Measurements from ENCODE around the gene C1QTNF1. TPM values are rescaled to one million over a fixed set of nuclear protein-coding genes. Genes with fewer than 3 reads are reported as not detected.
"Not testable (repeated sequence)": the region's sequence is repeated elsewhere in the genome, so short reads cannot be mapped to it uniquely, and the experiment has no call there.

Gene C1QTNF1
- total RNA-seq, 1 experiment from 2014 or later: 5.1 TPM

GRCh38 chr17:79065105-79065670 is 41.2 kb downstream of the C1QTNF1 start:
- H3K27ac ChIP-seq: no peak overlapping the region
- no peak overlapping the region for H3K4me3 ChIP-seq
- no peaks in the 10 kb centered on the region for H3K36me3 ChIP-seq
- no peaks in the 10 kb centered on the region for H3K4me1 ChIP-seq (replicated peaks)
- peaks cover 15% of the 10 kb centered on the region for H3K27me3 ChIP-seq (replicated peaks)
- no peak for DNase-seq (ENCODE audit: low read depth in 1 of 2, low spot score in 2 of 2)
- H3K9me3 ChIP-seq (replicated peaks): no peaks in the 10 kb centered on the region

GRCh38 chr17:79066963-79067362 is 43.0 kb downstream of the C1QTNF1 start:
- H3K36me3 ChIP-seq: no peaks in the 10 kb centered on the region
- no peak for DNase-seq (ENCODE audit: low read depth in 1 of 2, low spot score in 2 of 2)
- H3K4me3 ChIP-seq: no peak overlapping the region
- H3K27ac ChIP-seq: no peak overlapping the region
- peaks cover 17% of the 10 kb centered on the region for H3K27me3 ChIP-seq (replicated peaks)
- no peaks in the 10 kb centered on the region for H3K9me3 ChIP-seq (replicated peaks)
- no peaks in the 10 kb centered on the region for H3K4me1 ChIP-seq (replicated peaks)

- Histone ChIP-seq H3K4me1 (replicated peaks) (peaks cover 8% of the 10 kb centered on the region), H3K36me3 (peaks cover 6% of the 10 kb centered on the region), H3K27me3 (replicated peaks) (peaks cover 17% of the 10 kb centered on the region), H3K4me3 (no peak overlapping the region), H3K27ac (no peak overlapping the region), H3K9me3 (replicated peaks) (no peaks in the 10 kb centered on the region; the same call in 1 of the 2 replicates)
- no peak for DNase-seq (ENCODE audit: low read depth in 1 of 2, low spot score in 2 of 2)
Observed at GRCh38 chr17:79070266-79070880, 46.4 kb downstream of the C1QTNF1 start.

- no peak for DNase-seq (ENCODE audit: low read depth in 1 of 2, low spot score in 2 of 2)
Observed at GRCh38 chr17:79071161-79071740, 47.3 kb downstream of the C1QTNF1 start.

GRCh38 chr17:79072544-79072943 is 48.6 kb downstream of the C1QTNF1 start:
- no peak for DNase-seq (ENCODE audit: low read depth in 1 of 2, low spot score in 2 of 2)
- H3K27me3 ChIP-seq (replicated peaks): peaks cover 13% of the 10 kb centered on the region
- peaks cover 14% of the 10 kb centered on the region for H3K4me1 ChIP-seq (replicated peaks)
- H3K27ac ChIP-seq: no peak overlapping the region
- peaks cover 11% of the 10 kb centered on the region for H3K36me3 ChIP-seq
- no peaks in the 10 kb centered on the region; the same call in 1 of the 2 replicates for H3K9me3 ChIP-seq (replicated peaks)
- H3K4me3 ChIP-seq: no peak overlapping the region

More at GRCh38 chr17:79071161-79071740, 47.3 kb downstream of the C1QTNF1 start:
- Histone ChIP-seq H3K27me3 (replicated peaks) (peaks cover 17% of the 10 kb centered on the region), H3K4me1 (replicated peaks) (peaks cover 14% of the 10 kb centered on the region), H3K27ac (no peak overlapping the region), H3K9me3 (replicated peaks) (no peaks in the 10 kb centered on the region; the same call in 1 of the 2 replicates), H3K36me3 (peaks cover 6% of the 10 kb centered on the region), H3K4me3 (no peak overlapping the region)

GRCh38 chr17:79073016-79073705 is 49.2 kb downstream of the C1QTNF1 start:
- Histone ChIP-seq H3K27ac (no peak overlapping the region), H3K36me3 (peaks cover 15% of the 10 kb centered on the region), H3K27me3 (replicated peaks) (peaks cover 9% of the 10 kb centered on the region), H3K4me1 (replicated peaks) (peaks cover 14% of the 10 kb centered on the region), H3K4me3 (no peak overlapping the region), H3K9me3 (replicated peaks) (no peaks in the 10 kb centered on the region; the same call in 1 of the 2 replicates)
- no peak for DNase-seq (ENCODE audit: low read depth in 1 of 2, low spot score in 2 of 2)

GRCh38 chr17:79073706-79074088 is 49.7 kb downstream of the C1QTNF1 start:
- Histone ChIP-seq H3K36me3 (peaks cover 18% of the 10 kb centered on the region), H3K27ac (no peak overlapping the region)

GRCh38 chr17:79074121-79074648 is 50.2 kb downstream of the C1QTNF1 start:
- peaks cover 23% of the 10 kb centered on the region for H3K36me3 ChIP-seq
- DNase-seq (ENCODE audit: low read depth in 1 of 2, low spot score in 2 of 2); H3K27me3 ChIP-seq (replicated peaks); H3K27ac ChIP-seq; H3K9me3 ChIP-seq (replicated peaks): not testable (repeated sequence)
- H3K4me1 ChIP-seq (replicated peaks): peaks cover 14% of the 10 kb centered on the region
- peak overlapping the region; percentile 96 for H3K4me3 ChIP-seq

More at GRCh38 chr17:79073706-79074088, 49.7 kb downstream of the C1QTNF1 start:
- Histone ChIP-seq H3K4me3 (no peak overlapping the region), H3K4me1 (replicated peaks) (peaks cover 14% of the 10 kb centered on the region), H3K9me3 (replicated peaks) (no peaks in the 10 kb centered on the region; the same call in 1 of the 2 replicates), H3K27me3 (replicated peaks) (peaks cover 9% of the 10 kb centered on the region)
- DNase-seq (ENCODE audit: low read depth in 1 of 2, low spot score in 2 of 2): no peak

GRCh38 chr17:79074649-79075445 is 50.9 kb downstream of the C1QTNF1 start, which contains the start of gene ENGASE:
ENGASE (plus strand) TSS chr17:79074824; CDS start chr17:79074945, 121 bp downstream.
- Histone ChIP-seq H3K4me3 (peak within 1 kb of the TSS; percentile 96), H3K36me3 (peaks cover 30% of the 10 kb centered on the region), H3K9me3 (replicated peaks) (no peaks in the 10 kb centered on the region; the same call in 1 of the 2 replicates), H3K27ac (peak within 1 kb of the TSS; percentile 32), H3K4me1 (replicated peaks) (peaks cover 14% of the 10 kb centered on the region), H3K27me3 (replicated peaks) (peaks cover 7% of the 10 kb centered on the region)
- DNase-seq (ENCODE audit: low read depth in 1 of 2, low spot score in 2 of 2): peak; percentile 87 to 97

- no peak for DNase-seq (ENCODE audit: low read depth in 1 of 2, low spot score in 2 of 2)
- Histone ChIP-seq H3K9me3 (replicated peaks) (no peaks in the 10 kb centered on the region; the same call in 1 of the 2 replicates), H3K27ac (no peak overlapping the region), H3K4me3 (peak overlapping the region; percentile 96), H3K36me3 (peaks cover 35% of the 10 kb centered on the region), H3K27me3 (replicated peaks) (peaks cover 2% of the 10 kb centered on the region; the same call in 1 of the 2 replicates), H3K4me1 (replicated peaks) (peaks cover 14% of the 10 kb centered on the region)
Observed at GRCh38 chr17:79075446-79075750, 51.4 kb downstream of the C1QTNF1 start.

- no peaks in the 10 kb centered on the region for H3K27me3 ChIP-seq (replicated peaks)
- H3K4me1 ChIP-seq (replicated peaks): peaks cover 14% of the 10 kb centered on the region
- DNase-seq (ENCODE audit: low read depth in 1 of 2, low spot score in 2 of 2): no peak
- H3K27ac ChIP-seq: no peak overlapping the region
- H3K4me3 ChIP-seq: peak overlapping the region; percentile 96
- no peaks in the 10 kb centered on the region; the same call in 1 of the 2 replicates for H3K9me3 ChIP-seq (replicated peaks)
- H3K36me3 ChIP-seq: peaks cover 40% of the 10 kb centered on the region
Observed at GRCh38 chr17:79075861-79076406, 52.0 kb downstream of the C1QTNF1 start.

- Histone ChIP-seq H3K27me3 (replicated peaks) (no peaks in the 10 kb centered on the region), H3K4me3 (no peak overlapping the region), H3K27ac (no peak overlapping the region), H3K36me3 (peaks cover 53% of the 10 kb centered on the region), H3K4me1 (replicated peaks) (peaks cover 14% of the 10 kb centered on the region), H3K9me3 (replicated peaks) (no peaks in the 10 kb centered on the region; the same call in 1 of the 2 replicates)
- no peak for DNase-seq (ENCODE audit: low read depth in 1 of 2, low spot score in 2 of 2)
Observed at GRCh38 chr17:79077587-79077986, 53.6 kb downstream of the C1QTNF1 start.
